Lung (tissue), 12 donors: ENCODE measurements around the gene PCDH18. TPM values are rescaled to one million over a fixed set of nuclear protein-coding genes. Genes with fewer than 3 reads are reported as not detected.
"Not testable (repeated sequence)": the region's sequence is repeated elsewhere in the genome, so short reads cannot be mapped to it uniquely, and the experiment has no call there.

ENCODE experiments used
- ATAC-seq: fragments of 200-7000 bp; cut with Tn5 transposase; one replicate; pipeline ENCODE4 v1.9.1; 2020; ENCODE audit warnings: moderate number of reproducible peaks; ENCODE audit not compliant: insufficient read depth, low FRiP score
- DNase-seq, 3 donors: peaks; one replicate each; pipeline ENCODE4 v3.0.0-alpha.2; 2013 to 2017
- H3K27ac ChIP-seq, 2 donors: one replicate each; pipeline ENCODE4 v1.5.1; 2013; ENCODE audit warnings: mild to moderate bottlenecking in 2 of 2, moderate library complexity in 2 of 2, control low read depth in 1 of 2, inconsistent platforms in 1 of 2, low read depth in 1 of 2, low read length in 1 of 2
- H3K27me3 ChIP-seq, 3 donors: one replicate each; pipeline ENCODE4 v1.5.1; 2013; ENCODE audit warnings: low read length in 2 of 3; ENCODE audit not compliant: control insufficient read depth in 3 of 3, insufficient read depth in 3 of 3
- H3K36me3 ChIP-seq, 4 donors: one replicate each; pipeline ENCODE4 v1.5.1; 2013; ENCODE audit warnings: low read length in 4 of 4, mild to moderate bottlenecking in 1 of 4, moderate library complexity in 1 of 4; ENCODE audit not compliant: control insufficient read depth in 4 of 4, insufficient read depth in 4 of 4
- H3K4me1 ChIP-seq, 5 donors: one replicate each; pipeline ENCODE4 v1.5.1; 2013; ENCODE audit warnings: low read length in 5 of 5, mild to moderate bottlenecking in 2 of 5, moderate library complexity in 1 of 5; ENCODE audit not compliant: control insufficient read depth in 5 of 5, insufficient read depth in 5 of 5
- H3K4me3 ChIP-seq: one replicate; pipeline ENCODE4 v1.5.1; 2013; ENCODE audit warnings: mild to moderate bottlenecking, control low read depth, moderate library complexity
- H3K9ac ChIP-seq, 2 donors: one replicate each; pipeline ENCODE4 v1.5.1; 2013; ENCODE audit warnings: low read length in 2 of 2, control low read depth in 1 of 2; ENCODE audit not compliant: insufficient read depth in 1 of 2
- H3K9me3 ChIP-seq, 4 donors: one replicate each; pipeline ENCODE4 v1.5.1; 2013; ENCODE audit warnings: low read length in 3 of 4, mild to moderate bottlenecking in 1 of 4, moderate library complexity in 1 of 4; ENCODE audit not compliant: control insufficient read depth in 4 of 4, insufficient read depth in 3 of 4
- CTCF ChIP-seq: IDR thresholded peaks from 2 replicates; pipeline ENCODE4 v1.5.1; 2012; ENCODE audit warnings: mild to moderate bottlenecking; ENCODE audit errors: control extremely low read depth, extremely low read depth
- WGBS, 2 donors: extraction: QIAGEN DNeasy Blood & Tissue Kit; methylation state at CpG; one replicate each; pipeline ENCODE4 v1.1.7; 2013; 5-methylcytosine and 5-hydroxymethylcytosine counted together
- polyA plus RNA-seq, 2 donors: library from polyadenylated mRNA; stranded (reverse); fragments of 200-250 nt; gene quantifications; one replicate each; pipeline ENCODE4 v1.2.1, GENCODE V29; 2013
- total RNA-seq, 2 donors: library from RNA; depleted of rRNA in 1 of 2; stranded (reverse); fragments of >200 nt in 1 of 2; gene quantifications; one replicate each; pipeline ENCODE4 v1.2.1, GENCODE V29; 2014 to 2021
- donor health status: control.
- donor health status: control.
- donor health status: Bipolar disorder and iron deficiency.
- donor health status: healthy.
- donor health status: DM: yes; HTN: yes; CAD: no.

The PCDH18 gene
- total and polyA plus RNA-seq, 4 donors = 1.7 to 106 (median 4.8) TPM

GRCh38 chr4:137538526-137538925, 6.2 kb upstream of the PCDH18 start:
- no peak for TF ChIP-seq CTCF
- 85 to 87% methylated on average over 4 of the region's 4 CpGs for WGBS, 2 donors
- Histone ChIP-seq H3K36me3 (no peaks in the 10 kb centered on the region), H3K9ac (no peak overlapping the region), H3K27ac (no peak overlapping the region), H3K4me1 (peaks cover 0 to 19% (median 0%) of the 10 kb centered on the region in 5 donors), H3K4me3 (no peak overlapping the region), H3K27me3 (no peaks in the 10 kb centered on the region), H3K9me3 (no peaks in the 10 kb centered on the region)
- DNase-seq (peak in 2 of 3 donors; percentile 78 to 80), ATAC-seq (no peak)

GRCh38 chr4:137537807-137538206, 5.5 kb upstream of the PCDH18 start:
- not testable (repeated sequence) for H3K9ac ChIP-seq, H3K27ac ChIP-seq, H3K27me3 ChIP-seq, ATAC-seq, DNase-seq, H3K4me3 ChIP-seq, H3K36me3 ChIP-seq, H3K9me3 ChIP-seq
- H3K4me1 ChIP-seq = peaks cover 0 to 25% (median 0%) of the 10 kb centered on the region in 5 donors
- 93 to 96% methylated on average over 2 of the region's 3 CpGs for WGBS, 2 donors

GRCh38 chr4:137536789-137537561, 4.7 kb upstream of the PCDH18 start:
- Histone ChIP-seq H3K9ac (no peak overlapping the region), H3K27ac (no peak overlapping the region), H3K27me3 (no peaks in the 10 kb centered on the region), H3K4me3 (no peak overlapping the region), H3K4me1 (peaks cover 0 to 25% (median 0%) of the 10 kb centered on the region in 5 donors), H3K36me3 (no peaks in the 10 kb centered on the region), H3K9me3 (no peaks in the 10 kb centered on the region)
- no peak for TF ChIP-seq CTCF
- ATAC-seq (no peak), DNase-seq (no peak)
- 85 to 88% methylated on average over 5 of the region's 5 CpGs for WGBS, 2 donors

- peaks cover 0 to 25% (median 0%) of the 10 kb centered on the region in 5 donors for H3K4me1 ChIP-seq
- no peak overlapping the region for H3K9ac ChIP-seq
- no peak overlapping the region for H3K4me3 ChIP-seq
- ATAC-seq (no peak), DNase-seq (no peak)
- H3K9me3 ChIP-seq = no peaks in the 10 kb centered on the region
- TF ChIP-seq CTCF = no peak
- H3K27me3 ChIP-seq = no peaks in the 10 kb centered on the region
- 83 to 86% methylated on average over 1 of the region's 1 CpG for WGBS, 2 donors
- H3K36me3 ChIP-seq = peaks cover 0 to 7% (median 0%) of the 10 kb centered on the region in 4 donors
- no peak overlapping the region for H3K27ac ChIP-seq
Measured at GRCh38 chr4:137535718-137536117, 3.4 kb upstream of the PCDH18 start.
